Measurements from ENCODE around the gene RAPGEF1. TPM values are rescaled to one million over a fixed set of nuclear protein-coding genes. Genes with fewer than 3 reads are reported as not detected.

The RAPGEF1 gene
- total RNA-seq, 1 donor, result 33.7 TPM

GRCh38 chr9:131596430-131596743 is 143.5 kb downstream of the RAPGEF1 start:
- TF ChIP-seq, protein P1, sequence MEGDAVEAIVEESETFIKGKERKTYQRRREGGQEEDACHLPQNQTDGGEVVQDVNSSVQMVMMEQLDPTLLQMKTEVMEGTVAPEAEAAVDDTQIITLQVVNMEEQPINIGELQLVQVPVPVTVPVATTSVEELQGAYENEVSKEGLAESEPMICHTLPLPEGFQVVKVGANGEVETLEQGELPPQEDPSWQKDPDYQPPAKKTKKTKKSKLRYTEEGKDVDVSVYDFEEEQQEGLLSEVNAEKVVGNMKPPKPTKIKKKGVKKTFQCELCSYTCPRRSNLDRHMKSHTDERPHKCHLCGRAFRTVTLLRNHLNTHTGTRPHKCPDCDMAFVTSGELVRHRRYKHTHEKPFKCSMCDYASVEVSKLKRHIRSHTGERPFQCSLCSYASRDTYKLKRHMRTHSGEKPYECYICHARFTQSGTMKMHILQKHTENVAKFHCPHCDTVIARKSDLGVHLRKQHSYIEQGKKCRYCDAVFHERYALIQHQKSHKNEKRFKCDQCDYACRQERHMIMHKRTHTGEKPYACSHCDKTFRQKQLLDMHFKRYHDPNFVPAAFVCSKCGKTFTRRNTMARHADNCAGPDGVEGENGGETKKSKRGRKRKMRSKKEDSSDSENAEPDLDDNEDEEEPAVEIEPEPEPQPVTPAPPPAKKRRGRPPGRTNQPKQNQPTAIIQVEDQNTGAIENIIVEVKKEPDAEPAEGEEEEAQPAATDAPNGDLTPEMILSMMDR (IDR thresholded peaks at IDR 0.05; ENCODE audit: insufficient read depth, low read length), result no peak
- no peak for DNase-seq (ENCODE audit: low read depth)
- H3K4me3 ChIP-seq (ENCODE audit: low read depth, low read length), result no peak overlapping the region

- H3K4me3 ChIP-seq (ENCODE audit: low read depth, low read length), result no peak overlapping the region
- no peak for DNase-seq (ENCODE audit: low read depth)
- TF ChIP-seq, protein P1 (IDR thresholded peaks at IDR 0.05; ENCODE audit: insufficient read depth, low read length), result no peak
These were observed 144.0 kb downstream of the RAPGEF1 start for GRCh38 chr9:131595696-131596429.

DNA sequence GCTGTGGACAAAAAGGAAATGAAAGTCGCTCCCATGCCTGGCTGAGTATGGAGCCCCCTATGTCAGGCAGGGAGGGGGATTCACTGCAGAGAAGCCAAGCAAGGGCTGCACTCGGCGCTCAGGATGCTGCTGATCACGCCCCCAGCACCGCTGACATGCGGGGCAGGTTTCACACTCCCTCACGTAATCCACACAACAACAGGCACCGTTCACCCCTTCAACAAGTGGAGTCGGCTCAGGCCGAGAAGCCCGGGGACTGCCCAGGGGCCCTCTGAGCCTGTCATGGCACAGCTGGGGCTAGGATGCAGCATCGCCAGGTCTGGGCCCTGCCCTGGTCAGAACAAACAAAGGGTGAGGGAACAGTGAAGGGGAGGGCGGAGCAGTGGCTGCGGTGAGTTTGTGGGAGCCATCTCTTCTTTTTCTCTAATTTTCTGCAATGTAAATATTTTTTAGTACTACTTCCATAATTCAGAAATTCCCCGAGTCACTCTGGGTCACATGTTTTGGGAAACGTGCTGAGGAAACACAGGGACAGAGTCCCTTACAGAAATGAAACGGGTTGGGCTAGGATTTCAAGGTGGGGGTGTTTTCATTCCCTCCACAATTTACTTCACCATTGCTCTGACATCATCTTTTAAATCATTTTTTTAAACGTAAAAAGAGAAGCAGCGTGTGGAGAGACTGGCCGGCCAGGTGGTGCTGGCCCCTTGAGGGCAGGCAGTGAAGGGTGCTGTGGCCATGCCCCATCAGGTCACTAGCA is 144.8 kb downstream of the RAPGEF1 start:
- no peak for DNase-seq (ENCODE audit: low read depth)
- TF ChIP-seq, protein P1 (IDR thresholded peaks at IDR 0.05; ENCODE audit: insufficient read depth, low read length), result no peak

GRCh38 chr9:131593936-131594665 is 145.8 kb downstream of the RAPGEF1 start:
- TF ChIP-seq, protein P1 (IDR thresholded peaks at IDR 0.05; ENCODE audit: insufficient read depth, low read length), result no peak
- H3K4me3 ChIP-seq (ENCODE audit: low read depth, low read length), result no peak overlapping the region
- DNase-seq (ENCODE audit: low read depth), result no peak

More for the DNA sequence above, 144.8 kb downstream of the RAPGEF1 start:
- H3K4me3 ChIP-seq (ENCODE audit: low read depth, low read length), result no peak overlapping the region

GRCh38 chr9:131593091-131593820 is 146.6 kb downstream of the RAPGEF1 start:
- no peak for DNase-seq (ENCODE audit: low read depth)
- H3K4me3 ChIP-seq (ENCODE audit: low read depth, low read length), result no peak overlapping the region
- TF ChIP-seq, protein P1 (IDR thresholded peaks at IDR 0.05; ENCODE audit: insufficient read depth, low read length), result no peak

DNA sequence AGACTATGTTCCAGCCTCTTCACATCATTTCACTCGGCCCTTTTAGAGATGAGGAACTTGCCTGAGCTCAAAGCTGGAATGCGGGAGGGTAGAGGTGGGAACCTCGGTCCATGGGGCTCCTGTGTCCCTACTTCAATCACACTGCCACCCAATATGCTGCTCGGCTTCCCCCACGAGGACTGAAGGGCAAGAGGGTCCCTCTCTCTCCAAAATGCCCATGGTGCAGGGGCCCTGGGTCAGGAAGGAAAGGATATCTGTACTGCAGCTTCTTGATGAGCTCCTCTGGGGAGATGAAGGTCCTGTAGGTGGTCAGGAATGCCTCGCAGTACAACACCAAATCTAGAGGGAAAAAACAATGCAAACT is 148.0 kb downstream of the RAPGEF1 start:
- TF ChIP-seq, protein P1 (IDR thresholded peaks at IDR 0.05; ENCODE audit: insufficient read depth, low read length), result no peak
- no peak for DNase-seq (ENCODE audit: low read depth)
- no peak overlapping the region for H3K4me3 ChIP-seq (ENCODE audit: low read depth, low read length)
